Endothelial cell of umbilical vein (primary cell): ENCODE data around the gene CCL7.

Experiments used
- CTCF ChIP-seq, 2 donors: IDR thresholded peaks; 1 replicate in 1 of 2; 2 replicates in 1 of 2; pipeline ENCODE4 v1.5.1; 2011; ENCODE audit warnings: low read length in 2 of 2, mild to moderate bottlenecking in 2 of 2, moderate library complexity in 2 of 2, control low read depth in 1 of 2, inconsistent platforms in 1 of 2, low read depth in 1 of 2; ENCODE audit not compliant: insufficient read depth in 1 of 2; ENCODE audit errors: extremely low read depth in 1 of 2
- EZH2 ChIP-seq: IDR thresholded peaks from 2 replicates; pipeline ENCODE4 v1.6.1; 2012; ENCODE audit warnings: borderline replicate concordance, low read depth, mild to moderate bottlenecking, moderate library complexity, low read length, inconsistent platforms; ENCODE audit not compliant: severe bottlenecking
- FOS ChIP-seq: IDR thresholded peaks from 2 replicates; pipeline ENCODE4 v1.6.1; 2011; ENCODE audit warnings: mild to moderate bottlenecking, low read length, moderate library complexity, borderline replicate concordance; ENCODE audit not compliant: insufficient read depth
- JUN ChIP-seq: IDR thresholded peaks from 2 replicates; pipeline ENCODE4 v1.6.1; 2011; ENCODE audit warnings: borderline replicate concordance, low read depth; ENCODE audit not compliant: insufficient read length, insufficient read depth

- TF ChIP-seq FOS (no peak), CTCF (IDR thresholded peaks at IDR 0.05; ENCODE audit: extremely low read depth in 1 of 2, insufficient read depth in 1 of 2, low read depth in 1 of 2, low read length in 2 of 2) (no peak), JUN (no peak), EZH2 (no peak)
Measured at GRCh38 chr17:34303606-34304005, 33.6 kb downstream of the CCL7 start.
